Measurements from ENCODE around the gene KLHL14.
"Not testable (repeated sequence)": the region's sequence is repeated elsewhere in the genome, so short reads cannot be mapped to it uniquely, and the experiment has no call there.

KLHL14 gene

GRCh38 chr18:32661486-32662299, 111.1 kb downstream of the KLHL14 start:
- Mint-ChIP-seq H3K27ac (no peak overlapping the region), H3K36me3 (ENCODE audit: low read depth) (no peaks in the 10 kb centered on the region), H3K4me3 (no peak overlapping the region), H3K27me3 (ENCODE audit: low read depth) (no peaks in the 10 kb centered on the region), H3K9me3 (peaks cover 15% of the 10 kb centered on the region), H3K4me1 (no peaks in the 10 kb centered on the region)
- TF ChIP-seq CTCF (IDR thresholded peaks at IDR 0.05; ENCODE audit: unreplicated experiment in 3 of 3) = no peak

DNA sequence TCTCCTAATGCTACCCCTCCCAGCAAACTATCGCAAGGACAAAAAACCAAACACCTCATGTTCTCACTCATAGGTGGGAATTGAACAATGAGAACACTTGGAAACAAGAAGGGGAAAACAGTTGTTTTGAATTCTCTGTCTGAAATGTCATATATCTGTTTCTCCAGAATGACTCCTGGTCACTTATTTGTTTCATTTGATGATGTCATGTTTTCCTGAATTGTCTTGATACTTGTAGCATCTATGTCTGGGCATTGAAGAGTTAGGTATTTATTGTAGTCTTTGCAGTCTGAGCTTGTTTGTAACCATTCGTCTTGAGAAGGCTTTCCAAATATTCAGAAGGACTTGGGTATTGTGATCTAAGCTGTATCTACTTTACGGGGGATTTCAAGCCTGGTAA, 118.3 kb downstream of the KLHL14 start:
- H3K4me1 Mint-ChIP-seq; H3K4me3 Mint-ChIP-seq; H3K27me3 Mint-ChIP-seq (ENCODE audit: low read depth); H3K36me3 Mint-ChIP-seq (ENCODE audit: low read depth); H3K27ac Mint-ChIP-seq: not testable (repeated sequence)
- H3K9me3 Mint-ChIP-seq = peaks cover 26% of the 10 kb centered on the region

GRCh38 chr18:32637659-32638058, 135.2 kb downstream of the KLHL14 start:
- not testable (repeated sequence) for H3K27me3 Mint-ChIP-seq (ENCODE audit: low read depth); H3K9me3 Mint-ChIP-seq; H3K36me3 Mint-ChIP-seq (ENCODE audit: low read depth); H3K4me3 Mint-ChIP-seq; H3K4me1 Mint-ChIP-seq; H3K27ac Mint-ChIP-seq

GRCh38 chr18:32637226-32637625, 135.6 kb downstream of the KLHL14 start:
- no peaks in the 10 kb centered on the region for H3K27me3 Mint-ChIP-seq (ENCODE audit: low read depth)
- TF ChIP-seq CTCF (IDR thresholded peaks at IDR 0.05; ENCODE audit: unreplicated experiment in 3 of 3) = no peak
- H3K36me3 Mint-ChIP-seq (ENCODE audit: low read depth) = no peaks in the 10 kb centered on the region
- no peak overlapping the region for H3K4me3 Mint-ChIP-seq
- H3K4me1 Mint-ChIP-seq = no peaks in the 10 kb centered on the region
- peaks cover 4% of the 10 kb centered on the region for H3K9me3 Mint-ChIP-seq
- H3K27ac Mint-ChIP-seq = no peak overlapping the region

DNA sequence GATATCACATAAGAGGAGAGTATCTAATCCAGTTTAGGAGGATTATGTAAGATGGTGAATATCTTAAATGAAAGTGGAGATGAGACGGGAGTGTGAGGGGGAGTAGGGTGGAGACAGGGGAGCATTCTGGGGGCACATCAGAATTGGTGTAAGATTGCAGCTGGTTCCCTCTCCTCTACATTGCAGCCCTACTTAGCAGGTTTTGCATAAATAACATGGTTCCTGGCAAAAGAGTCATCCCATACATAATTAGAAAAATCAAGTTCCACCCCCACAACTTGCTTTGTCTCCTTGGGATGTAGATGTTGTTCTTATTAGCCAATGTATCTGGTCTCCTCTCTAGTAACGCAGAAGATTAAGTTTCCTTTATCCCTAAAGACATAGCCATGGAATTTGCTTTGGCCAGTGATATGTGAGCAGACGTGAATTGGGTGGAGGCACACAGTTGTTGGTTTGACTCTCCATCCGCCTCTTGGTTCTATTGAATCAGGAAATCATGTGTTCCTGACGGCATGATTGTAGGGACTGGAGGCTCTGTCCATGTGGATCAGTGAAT, 137.9 kb downstream of the KLHL14 start:
- Mint-ChIP-seq H3K4me1 (peaks cover 10% of the 10 kb centered on the region), H3K36me3 (ENCODE audit: low read depth) (no peaks in the 10 kb centered on the region), H3K4me3 (no peak overlapping the region), H3K9me3 (peaks cover 4% of the 10 kb centered on the region), H3K27ac (no peak overlapping the region), H3K27me3 (ENCODE audit: low read depth) (no peaks in the 10 kb centered on the region)
- no peak for TF ChIP-seq CTCF (IDR thresholded peaks at IDR 0.05; ENCODE audit: unreplicated experiment in 3 of 3)

DNA sequence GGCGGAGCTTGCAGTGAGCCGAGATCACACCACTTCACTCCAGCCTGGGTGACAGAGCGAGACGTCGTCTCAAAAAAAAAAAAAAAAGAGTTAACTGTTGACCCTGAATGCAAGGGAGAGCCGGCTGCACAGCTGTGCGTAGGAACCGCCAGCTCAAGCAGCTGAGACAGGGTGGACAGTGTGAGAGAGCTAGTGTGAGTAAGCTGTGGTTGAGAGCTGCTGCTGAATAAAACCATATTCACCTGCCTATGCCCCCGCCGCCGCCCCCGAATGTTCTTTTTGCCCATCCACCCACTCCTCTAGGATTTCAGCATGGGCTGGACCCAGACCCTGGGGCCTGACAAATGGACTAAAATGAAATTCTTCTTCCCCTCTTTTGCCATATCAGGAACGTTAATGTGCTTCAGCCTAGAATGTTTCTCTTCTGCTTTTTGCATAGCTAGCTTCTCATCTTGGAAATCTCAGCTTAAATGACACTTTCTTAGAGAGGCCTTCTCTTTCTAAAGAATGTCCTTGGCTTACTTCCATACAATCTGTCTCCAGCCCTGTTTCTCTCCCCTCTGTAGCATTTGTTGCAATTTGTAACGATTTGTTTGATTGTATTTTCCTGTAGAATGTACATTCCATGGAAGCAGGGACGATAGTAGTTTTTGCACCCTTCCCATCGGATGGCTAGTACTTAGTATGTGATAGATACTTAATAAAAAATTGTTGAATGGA, 142.7 kb downstream of the KLHL14 start:
- Mint-ChIP-seq H3K4me1 (peaks cover 10% of the 10 kb centered on the region), H3K4me3 (no peak overlapping the region), H3K9me3 (peaks cover 6% of the 10 kb centered on the region), H3K36me3 (ENCODE audit: low read depth) (no peaks in the 10 kb centered on the region), H3K27ac (peak overlapping the region in 1 of 3 experiments; percentile 27), H3K27me3 (ENCODE audit: low read depth) (no peaks in the 10 kb centered on the region)
- TF ChIP-seq CTCF (IDR thresholded peaks at IDR 0.05; ENCODE audit: unreplicated experiment in 3 of 3) = no peak

Data from nephron (organoid).